ES-I3 (cell line): ENCODE results near the gene HSPG2.

Experiments used
- H3K36me3 ChIP-seq: 2 replicates; pipeline ENCODE4 v1.6.1; 2013; ENCODE audit warnings: mild to moderate bottlenecking, low read length, control low read depth, moderate library complexity; ENCODE audit not compliant: insufficient read depth
- H3K4me1 ChIP-seq: 2 replicates; pipeline ENCODE4 v1.6.1; 2013; ENCODE audit warnings: mild to moderate bottlenecking, control low read depth, low read length; ENCODE audit not compliant: insufficient read depth
- H3K9ac ChIP-seq: 2 replicates; pipeline ENCODE4 v1.6.1; 2013; ENCODE audit warnings: low read depth, mild to moderate bottlenecking, low read length, moderate library complexity
- H3K9me3 ChIP-seq: 2 replicates; pipeline ENCODE4 v1.6.1; 2013; ENCODE audit warnings: mild to moderate bottlenecking, low read length, moderate library complexity; ENCODE audit not compliant: control insufficient read depth, insufficient read depth

The HSPG2 gene

GRCh38 chr1:21906173-21907078 is 30.7 kb downstream of the HSPG2 start:
- Histone ChIP-seq H3K9ac (no peak overlapping the region), H3K4me1 (peaks cover 26% of the 10 kb centered on the region), H3K36me3 (no peaks in the 10 kb centered on the region), H3K9me3 (no peaks in the 10 kb centered on the region)

- H3K9me3 ChIP-seq, result no peaks in the 10 kb centered on the region
- no peak overlapping the region for H3K9ac ChIP-seq
- H3K36me3 ChIP-seq, result no peaks in the 10 kb centered on the region
- peaks cover 20% of the 10 kb centered on the region; the same call in 1 of the 2 replicates for H3K4me1 ChIP-seq
Measured at GRCh38 chr1:21904704-21905520, 32.2 kb downstream of the HSPG2 start.

- Histone ChIP-seq H3K9ac (no peak overlapping the region), H3K4me1 (peaks cover 17% of the 10 kb centered on the region; the same call in 1 of the 2 replicates), H3K36me3 (0 out of 2 replicates have a peak, but pooled peaks cover 2% of the 10 kb centered on the region), H3K9me3 (no peaks in the 10 kb centered on the region)
Measured at GRCh38 chr1:21904454-21904703, 32.7 kb downstream of the HSPG2 start.

GRCh38 chr1:21903638-21904453 is 33.3 kb downstream of the HSPG2 start:
- Histone ChIP-seq H3K9ac (no peak overlapping the region), H3K9me3 (no peaks in the 10 kb centered on the region), H3K4me1 (peaks cover 13% of the 10 kb centered on the region; the same call in 1 of the 2 replicates), H3K36me3 (0 out of 2 replicates have a peak, but pooled peaks cover 2% of the 10 kb centered on the region)

GRCh38 chr1:21902026-21903012 is 34.8 kb downstream of the HSPG2 start:
- H3K36me3 ChIP-seq, result 0 out of 2 replicates have a peak, but pooled peaks cover 2% of the 10 kb centered on the region
- H3K9ac ChIP-seq, result no peak overlapping the region
- H3K9me3 ChIP-seq, result no peaks in the 10 kb centered on the region
- peaks cover 17% of the 10 kb centered on the region; the same call in 1 of the 2 replicates for H3K4me1 ChIP-seq

GRCh38 chr1:21901473-21901847 is 35.6 kb downstream of the HSPG2 start:
- Histone ChIP-seq H3K9me3 (no peaks in the 10 kb centered on the region), H3K36me3 (peaks cover 2% of the 10 kb centered on the region; the same call in 1 of the 2 replicates), H3K9ac (no peak overlapping the region), H3K4me1 (peaks cover 22% of the 10 kb centered on the region; the same call in 1 of the 2 replicates)

- H3K36me3 ChIP-seq, result peaks cover 2% of the 10 kb centered on the region; the same call in 1 of the 2 replicates
- no peak overlapping the region for H3K9ac ChIP-seq
- no peaks in the 10 kb centered on the region for H3K9me3 ChIP-seq
- H3K4me1 ChIP-seq, result peaks cover 22% of the 10 kb centered on the region; the same call in 1 of the 2 replicates
Measured at GRCh38 chr1:21900766-21901472, 36.2 kb downstream of the HSPG2 start.

GRCh38 chr1:21899987-21900386 is 37.1 kb downstream of the HSPG2 start:
- H3K9ac ChIP-seq, result no peak overlapping the region
- no peaks in the 10 kb centered on the region for H3K9me3 ChIP-seq
- H3K4me1 ChIP-seq, result peaks cover 22% of the 10 kb centered on the region; the same call in 1 of the 2 replicates
- peaks cover 5% of the 10 kb centered on the region; the same call in 1 of the 2 replicates for H3K36me3 ChIP-seq

GRCh38 chr1:21899267-21899810 is 37.8 kb downstream of the HSPG2 start:
- Histone ChIP-seq H3K36me3 (peaks cover 5% of the 10 kb centered on the region; the same call in 1 of the 2 replicates), H3K9ac (no peak overlapping the region), H3K4me1 (peaks cover 22% of the 10 kb centered on the region; the same call in 1 of the 2 replicates), H3K9me3 (no peaks in the 10 kb centered on the region)

GRCh38 chr1:21898326-21899200 is 38.5 kb downstream of the HSPG2 start:
- H3K9ac ChIP-seq, result no peak overlapping the region
- peaks cover 5% of the 10 kb centered on the region; the same call in 1 of the 2 replicates for H3K36me3 ChIP-seq
- H3K4me1 ChIP-seq, result peaks cover 22% of the 10 kb centered on the region; the same call in 1 of the 2 replicates
- no peaks in the 10 kb centered on the region for H3K9me3 ChIP-seq

- Histone ChIP-seq H3K36me3 (peaks cover 5% of the 10 kb centered on the region; the same call in 1 of the 2 replicates), H3K9me3 (no peaks in the 10 kb centered on the region), H3K4me1 (peaks cover 22% of the 10 kb centered on the region; the same call in 1 of the 2 replicates), H3K9ac (no peak overlapping the region)
Measured at GRCh38 chr1:21897844-21898243, 39.3 kb downstream of the HSPG2 start.
